HEK293 (cell line): Measurements from ENCODE around the gene ATP1A3.
"Not testable (repeated sequence)": the region's sequence is repeated elsewhere in the genome, so short reads cannot be mapped to it uniquely, and the experiment has no call there.

Experiments used
- CTCF ChIA-PET: fragments of 350-600 bp; formaldehyde crosslinking; extraction: SDS; loops from one replicate; lab custom pipeline; 2021; ENCODE audit warnings: antibody characterized with exemption; lab: Yijun Ruan, JAX
- POLR2A ChIA-PET: fragments of 300-600 bp; formaldehyde crosslinking; extraction: SDS; loops from one replicate; lab custom pipeline; 2020; ENCODE audit warnings: antibody characterized with exemption, inconsistent platforms; lab: Yijun Ruan, JAX
- H3K27ac ChIP-seq: fragments of 200-500 bp; sonication (Bioruptor generic); 2 replicates; pipeline ENCODE4 v1.5.1; 2014; ENCODE audit warnings: low read depth, low read length, control low read depth, inconsistent platforms; ENCODE audit errors: extremely low read depth
- H3K36me3 ChIP-seq, 2 experiments: fragments of 200-500 bp in 1 of 2; sonication (Bioruptor generic) in 1 of 2; 1 replicate in 1 of 2; 2 replicates in 1 of 2; pipeline ENCODE4 v1.5.1; 2014 to 2017; ENCODE audit warnings: inconsistent platforms in 2 of 2, low read length in 2 of 2; ENCODE audit not compliant: control insufficient read depth in 2 of 2, insufficient read depth in 1 of 2
- H3K4me1 ChIP-seq: fragments of 200-500 bp; sonication (Bioruptor generic); 2 replicates; pipeline ENCODE4 v1.5.1; 2014; ENCODE audit warnings: mild to moderate bottlenecking, low read length, inconsistent platforms; ENCODE audit not compliant: control insufficient read depth, insufficient read depth
- H3K4me3 ChIP-seq: 2 replicates; pipeline ENCODE4 v1.5.1; 2011; ENCODE audit warnings: low read depth, mild to moderate bottlenecking, control low read depth, low read length, moderate library complexity
- H3K9me3 ChIP-seq: fragments of 200-500 bp; sonication (Bioruptor generic); 2 replicates; pipeline ENCODE4 v1.5.1; 2014; ENCODE audit warnings: low read depth, low read length, inconsistent platforms; ENCODE audit not compliant: control insufficient read depth, insufficient read depth
- BCL11B ChIP-seq: fragments of 450-650 bp; formaldehyde crosslinking; IDR thresholded peaks from 2 replicates; pipeline ENCODE4 v1.5.1; 2016; ENCODE audit warnings: low read depth, missing biosample characterization, missing genetic modification characterization
- GLIS2 ChIP-seq: fragments of 450-650 bp; formaldehyde crosslinking; IDR thresholded peaks from 2 replicates; pipeline ENCODE4 v1.5.1; 2016; ENCODE audit warnings: missing biosample characterization, missing genetic modification characterization
- KLF7 ChIP-seq: fragments of 450-650 bp; formaldehyde crosslinking; IDR thresholded peaks from 2 replicates; pipeline ENCODE4 v1.5.1; 2016; ENCODE audit warnings: missing biosample characterization, missing genetic modification characterization, borderline replicate concordance
- PRDM1 ChIP-seq: fragments of 450-650 bp; formaldehyde crosslinking; IDR thresholded peaks from 2 replicates; pipeline ENCODE4; 2016; ENCODE audit warnings: missing biosample characterization, missing genetic modification characterization
- SALL2 ChIP-seq: fragments of 450-650 bp; formaldehyde crosslinking; IDR thresholded peaks from 2 replicates; pipeline ENCODE4 v1.5.0; 2017; ENCODE audit warnings: missing biosample characterization, mild to moderate bottlenecking, missing genetic modification characterization, borderline replicate concordance
- ZBTB17 ChIP-seq: fragments of 450-650 bp; formaldehyde crosslinking; IDR thresholded peaks from 2 replicates; pipeline ENCODE4 v1.5.1; 2016; ENCODE audit warnings: missing biosample characterization, missing genetic modification characterization
- ZBTB49 ChIP-seq: fragments of 450-650 bp; formaldehyde crosslinking; IDR thresholded peaks from 2 replicates; pipeline ENCODE4 v1.5.1; 2016; ENCODE audit warnings: missing biosample characterization, missing genetic modification characterization, low read depth
- ZFP41 ChIP-seq: fragments of 450-650 bp; formaldehyde crosslinking; IDR thresholded peaks from 2 replicates; pipeline ENCODE4 v1.5.1; 2016; ENCODE audit warnings: missing biosample characterization, missing genetic modification characterization, borderline replicate concordance
- ZNF138 ChIP-seq: fragments of 450-650 bp; formaldehyde crosslinking; IDR thresholded peaks from 2 replicates; pipeline ENCODE4 v1.5.1; 2016; ENCODE audit warnings: missing biosample characterization, missing genetic modification characterization, borderline replicate concordance
- ZNF266 ChIP-seq: fragments of 450-650 bp; formaldehyde crosslinking; IDR thresholded peaks from 2 replicates; pipeline ENCODE4 v1.5.1; 2016; ENCODE audit warnings: missing biosample characterization, missing genetic modification characterization, low read depth
- ZNF292 ChIP-seq: fragments of 450-650 bp; formaldehyde crosslinking; IDR thresholded peaks from 2 replicates; pipeline ENCODE4 v1.5.1; 2016; ENCODE audit warnings: low read depth, missing biosample characterization, missing genetic modification characterization, borderline replicate concordance
- ZNF596 ChIP-seq: fragments of 450-650 bp; IDR thresholded peaks from 2 replicates; pipeline ENCODE4 v1.5.0; 2018; ENCODE audit warnings: missing biosample characterization, mild to moderate bottlenecking, missing genetic modification characterization, moderate library complexity
- ZNF626 ChIP-seq: fragments of 450-650 bp; sonication (Bioruptor Pico); formaldehyde crosslinking; IDR thresholded peaks from 2 replicates; pipeline ENCODE4 v1.5.1; 2018; ENCODE audit warnings: missing biosample characterization, missing genetic modification characterization, inconsistent platforms
- ZNF658 ChIP-seq: fragments of 450-650 bp; formaldehyde crosslinking; IDR thresholded peaks from 2 replicates; pipeline ENCODE4; 2016; ENCODE audit warnings: missing biosample characterization, missing genetic modification characterization
- ZNF664 ChIP-seq: fragments of 450-650 bp; formaldehyde crosslinking; IDR thresholded peaks from 2 replicates; pipeline ENCODE4 v1.5.1; 2016; ENCODE audit warnings: missing biosample characterization, missing genetic modification characterization
- ZNF701 ChIP-seq: fragments of 450-650 bp; formaldehyde crosslinking; IDR thresholded peaks from 2 replicates; pipeline ENCODE4 v1.5.1; 2016; ENCODE audit warnings: missing biosample characterization, missing genetic modification characterization
- TF ChIP-seq, protein P1 (sequence below): fragments of 450-650 bp; formaldehyde crosslinking; IDR thresholded peaks from 2 replicates; pipeline ENCODE4 v1.5.1; 2017; ENCODE audit warnings: missing biosample characterization, missing genetic modification characterization
- TF ChIP-seq, protein P2 (sequence below): fragments of 450-650 bp; formaldehyde crosslinking; IDR thresholded peaks from 2 replicates; pipeline ENCODE4 v1.5.1; 2016; ENCODE audit warnings: missing biosample characterization, missing genetic modification characterization
- TF ChIP-seq, protein P3 (sequence below): fragments of 450-650 bp; IDR thresholded peaks from 2 replicates; pipeline ENCODE4 v1.5.1; 2018; ENCODE audit warnings: missing biosample characterization, mild to moderate bottlenecking, missing genetic modification characterization

The ATP1A3 gene

DNA sequence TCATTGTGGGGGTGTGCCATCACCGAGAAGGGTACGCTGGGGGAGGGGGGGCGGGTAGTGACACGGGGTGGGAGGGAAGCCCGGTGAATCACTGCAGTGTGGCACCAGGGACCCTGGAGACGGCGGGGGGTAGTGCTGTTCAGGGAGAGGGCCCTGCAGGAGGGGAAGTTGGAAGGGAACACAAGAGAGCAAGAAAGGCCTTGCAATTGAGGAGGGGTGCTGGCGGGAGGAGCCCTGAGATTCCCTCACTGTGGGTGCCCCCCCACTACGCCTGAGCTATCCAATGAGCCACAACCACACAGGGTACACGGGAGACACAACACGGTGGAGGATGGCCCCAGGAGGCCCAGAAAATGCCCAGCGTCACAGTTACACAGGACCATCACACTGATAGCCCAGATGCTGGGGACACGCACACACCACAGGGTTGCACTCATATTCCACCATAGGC lies 516 bp upstream of the ATP1A3 start (continued):
- TF ChIP-seq, protein P1, sequence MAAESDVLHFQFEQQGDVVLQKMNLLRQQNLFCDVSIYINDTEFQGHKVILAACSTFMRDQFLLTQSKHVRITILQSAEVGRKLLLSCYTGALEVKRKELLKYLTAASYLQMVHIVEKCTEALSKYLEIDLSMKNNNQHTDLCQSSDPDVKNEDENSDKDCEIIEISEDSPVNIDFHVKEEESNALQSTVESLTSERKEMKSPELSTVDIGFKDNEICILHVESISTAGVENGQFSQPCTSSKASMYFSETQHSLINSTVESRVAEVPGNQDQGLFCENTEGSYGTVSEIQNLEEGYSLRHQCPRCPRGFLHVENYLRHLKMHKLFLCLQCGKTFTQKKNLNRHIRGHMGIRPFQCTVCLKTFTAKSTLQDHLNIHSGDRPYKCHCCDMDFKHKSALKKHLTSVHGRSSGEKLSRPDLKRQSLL = no peak
- TF ChIP-seq ZNF626 (tag by site-specific recombination) = no peak

GRCh38 chr19:41991925-41992569 lies 2.0 kb downstream of the ATP1A3 start:
- H3K27ac ChIP-seq, H3K4me3 ChIP-seq, H3K9me3 ChIP-seq, H3K36me3 ChIP-seq, POLR2A ChIA-PET, H3K4me1 ChIP-seq: not testable (repeated sequence)
- CTCF ChIA-PET = interaction anchor here (0.6 to 2.0 kb wide), 5 partner anchors 36 to 239 kb away, joined by 3 to 9 read pairs (median 4); no protein-coding TSS in a partner anchor
- TF ChIP-seq GLIS2 (tag by site-specific recombination) (peak; percentile 51; the same call in 1 of the 2 replicates), BCL11B (tag by site-specific recombination) (0 out of 2 replicates have a peak, but pooled peaks have one; percentile 52)

DNA sequence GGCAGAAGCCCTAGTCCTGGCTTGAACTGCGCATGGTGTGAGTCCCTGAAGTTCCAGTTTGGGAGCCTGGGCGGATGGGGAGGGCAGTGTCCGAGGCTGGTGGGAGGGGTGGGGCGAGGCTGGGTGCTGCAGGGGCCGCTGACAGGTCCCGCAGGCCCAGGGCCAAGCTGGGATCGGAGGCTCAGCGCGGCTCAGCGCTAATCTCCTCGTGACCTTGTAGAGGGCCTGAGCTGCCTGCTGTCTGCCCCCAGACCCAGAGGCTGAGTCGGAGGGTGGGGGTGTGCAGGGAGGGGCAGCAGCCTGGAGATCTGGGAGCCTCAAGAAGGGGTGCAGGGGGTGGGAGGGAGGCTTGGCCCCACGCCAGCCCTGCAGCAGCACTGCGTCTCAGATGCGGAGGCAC lies 3.0 kb downstream of the ATP1A3 start:
- Histone ChIP-seq H3K27ac (no peak overlapping the region), H3K4me3 (no peak overlapping the region), H3K4me1 (peaks cover 6% of the 10 kb centered on the region; the same call in 1 of the 2 replicates), H3K36me3 (no peaks in the 10 kb centered on the region), H3K9me3 (no peaks in the 10 kb centered on the region)
- CTCF ChIA-PET = interaction anchor here (0.7 to 0.9 kb wide), 4 partner anchors 33 to 44 kb away, joined by 3 to 9 read pairs (median 4); no protein-coding TSS in a partner anchor
- TF ChIP-seq ZFP41 (tag by site-specific recombination) = no peak
- TF ChIP-seq, protein P2, sequence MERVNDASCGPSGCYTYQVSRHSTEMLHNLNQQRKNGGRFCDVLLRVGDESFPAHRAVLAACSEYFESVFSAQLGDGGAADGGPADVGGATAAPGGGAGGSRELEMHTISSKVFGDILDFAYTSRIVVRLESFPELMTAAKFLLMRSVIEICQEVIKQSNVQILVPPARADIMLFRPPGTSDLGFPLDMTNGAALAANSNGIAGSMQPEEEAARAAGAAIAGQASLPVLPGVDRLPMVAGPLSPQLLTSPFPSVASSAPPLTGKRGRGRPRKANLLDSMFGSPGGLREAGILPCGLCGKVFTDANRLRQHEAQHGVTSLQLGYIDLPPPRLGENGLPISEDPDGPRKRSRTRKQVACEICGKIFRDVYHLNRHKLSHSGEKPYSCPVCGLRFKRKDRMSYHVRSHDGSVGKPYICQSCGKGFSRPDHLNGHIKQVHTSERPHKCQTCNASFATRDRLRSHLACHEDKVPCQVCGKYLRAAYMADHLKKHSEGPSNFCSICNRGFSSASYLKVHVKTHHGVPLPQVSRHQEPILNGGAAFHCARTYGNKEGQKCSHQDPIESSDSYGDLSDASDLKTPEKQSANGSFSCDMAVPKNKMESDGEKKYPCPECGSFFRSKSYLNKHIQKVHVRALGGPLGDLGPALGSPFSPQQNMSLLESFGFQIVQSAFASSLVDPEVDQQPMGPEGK (tag by site-specific recombination) = peak; percentile 25; the same call in 1 of the 2 replicates
- TF ChIP-seq, all 188 proteins: peak for 1
- POLR2A ChIA-PET = no interaction called here

GRCh38 chr19:41990615-41991014 lies 3.4 kb downstream of the ATP1A3 start:
- POLR2A ChIA-PET = no interaction called here
- Histone ChIP-seq H3K4me1 (peaks cover 6% of the 10 kb centered on the region; the same call in 1 of the 2 replicates), H3K9me3 (no peaks in the 10 kb centered on the region)
- no peak for TF ChIP-seq ZNF292
- TF ChIP-seq SALL2 (tag by site-specific recombination) = no peak
- TF ChIP-seq, protein P3, sequence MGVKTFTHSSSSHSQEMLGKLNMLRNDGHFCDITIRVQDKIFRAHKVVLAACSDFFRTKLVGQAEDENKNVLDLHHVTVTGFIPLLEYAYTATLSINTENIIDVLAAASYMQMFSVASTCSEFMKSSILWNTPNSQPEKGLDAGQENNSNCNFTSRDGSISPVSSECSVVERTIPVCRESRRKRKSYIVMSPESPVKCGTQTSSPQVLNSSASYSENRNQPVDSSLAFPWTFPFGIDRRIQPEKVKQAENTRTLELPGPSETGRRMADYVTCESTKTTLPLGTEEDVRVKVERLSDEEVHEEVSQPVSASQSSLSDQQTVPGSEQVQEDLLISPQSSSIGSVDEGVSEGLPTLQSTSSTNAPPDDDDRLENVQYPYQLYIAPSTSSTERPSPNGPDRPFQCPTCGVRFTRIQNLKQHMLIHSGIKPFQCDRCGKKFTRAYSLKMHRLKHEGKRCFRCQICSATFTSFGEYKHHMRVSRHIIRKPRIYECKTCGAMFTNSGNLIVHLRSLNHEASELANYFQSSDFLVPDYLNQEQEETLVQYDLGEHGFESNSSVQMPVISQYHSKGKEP (tag by site-specific recombination) = no peak
- no peak for TF ChIP-seq ZNF658 (tag by site-specific recombination)
- TF ChIP-seq ZBTB17 (tag by site-specific recombination) = peak; percentile 54
- no peak for TF ChIP-seq ZNF138
- TF ChIP-seq ZNF701 (tag by site-specific recombination) = no peak
- TF ChIP-seq KLF7 (tag by site-specific recombination) = no peak
- peak; percentile 69 for TF ChIP-seq PRDM1 (tag by site-specific recombination)
- peak; percentile 94 for TF ChIP-seq ZNF596 (tag by site-specific recombination)
- no peak for TF ChIP-seq ZNF664
- no peak for TF ChIP-seq ZNF266 (tag by site-specific recombination)
- TF ChIP-seq ZBTB49 = no peak
- TF ChIP-seq, all 188 proteins: peak for 3
- CTCF ChIA-PET = interaction anchor here (0.7 kb wide), 1 partner anchor 33 kb away, joined by 3 read pairs; no protein-coding TSS in a partner anchor
- no peaks in the 10 kb centered on the region for H3K36me3 ChIP-seq
- H3K4me3 ChIP-seq = no peak overlapping the region
- H3K27ac ChIP-seq = no peak overlapping the region
